BLaER1 treated with 17β-estradiol and CSF1 and Interleukin-3, amounts not matched to agents 10 nM and 100 nM (cell line): ENCODE data around the gene RNF150.
"Not testable (repeated sequence)": the region's sequence is repeated elsewhere in the genome, so short reads cannot be mapped to it uniquely, and the experiment has no call there.

Experiments used
- H3K27ac ChIP-seq, 11 experiments: shearing (Covaris generic); formaldehyde crosslinking; 2 replicates each; pipeline ENCODE4 v1.8.1; 2022
- H3K27me3 ChIP-seq, 11 experiments: shearing (Covaris generic); formaldehyde crosslinking; 2 replicates each; pipeline ENCODE4 v1.8.1; 2022
- H3K36me3 ChIP-seq, 11 experiments: shearing (Covaris generic); formaldehyde crosslinking; 2 replicates each; pipeline ENCODE4 v1.8.1; 2022
- H3K4me1 ChIP-seq, 10 experiments: shearing (Covaris generic); formaldehyde crosslinking; 2 replicates each; pipeline ENCODE4 v1.8.1; 2022
- H3K4me2 ChIP-seq, 11 experiments: shearing (Covaris generic); formaldehyde crosslinking; 2 replicates each; pipeline ENCODE4 v1.8.1; 2022
- H3K4me3 ChIP-seq, 10 experiments: shearing (Covaris generic); formaldehyde crosslinking; 2 replicates each; pipeline ENCODE4 v1.8.1; 2022
- H3K9ac ChIP-seq, 11 experiments: shearing (Covaris generic); formaldehyde crosslinking; 2 replicates each; pipeline ENCODE4 v1.8.1; 2022
- H3K9me3 ChIP-seq, 11 experiments: shearing (Covaris generic); formaldehyde crosslinking; replicated peaks in 1 of 11; 2 replicates each; pipeline ENCODE4 v1.8.1; 2022
- H4K20me1 ChIP-seq, 11 experiments: shearing (Covaris generic); formaldehyde crosslinking; 2 replicates each; pipeline ENCODE4 v1.8.1; 2022
- Cebpa-rat ChIP-seq, 11 experiments: shearing (Covaris generic); IDR thresholded peaks; 2 replicates each; pipeline ENCODE4 v1.8.1; 2022

RNF150 gene

DNA sequence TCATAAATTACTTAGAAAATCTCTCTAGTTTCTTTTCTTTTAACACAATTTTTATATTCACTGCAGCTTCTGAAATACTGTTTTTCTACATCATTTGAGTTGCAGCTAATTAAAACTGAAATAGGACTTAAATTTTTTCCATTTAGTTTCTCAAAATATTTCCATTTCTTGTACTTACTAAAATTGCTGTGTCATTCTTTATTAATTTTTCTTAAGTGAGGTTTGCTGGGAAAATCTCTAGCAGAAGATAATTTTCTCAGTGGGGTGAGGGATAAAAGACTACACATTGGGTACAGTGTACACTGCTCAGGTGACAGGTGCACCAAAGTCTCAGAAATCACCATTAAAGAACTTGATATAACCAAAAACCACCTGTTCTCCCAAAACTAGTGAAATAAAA is 57.7 kb downstream of the RNF150 start:
- no peaks in the 10 kb centered on the region for H4K20me1 ChIP-seq
- H3K27ac ChIP-seq: no peak overlapping the region
- no peak for TF ChIP-seq Cebpa-rat (IDR thresholded peaks at IDR 0.05)
- H3K4me2 ChIP-seq: no peak overlapping the region
- no peaks in the 10 kb centered on the region for H3K4me1 ChIP-seq
- no peak overlapping the region for H3K9ac ChIP-seq
- no peak overlapping the region for H3K4me3 ChIP-seq
- H3K9me3 ChIP-seq: no peaks in the 10 kb centered on the region
- H3K27me3 ChIP-seq: no peaks in the 10 kb centered on the region
- H3K36me3 ChIP-seq: no peaks in the 10 kb centered on the region

DNA sequence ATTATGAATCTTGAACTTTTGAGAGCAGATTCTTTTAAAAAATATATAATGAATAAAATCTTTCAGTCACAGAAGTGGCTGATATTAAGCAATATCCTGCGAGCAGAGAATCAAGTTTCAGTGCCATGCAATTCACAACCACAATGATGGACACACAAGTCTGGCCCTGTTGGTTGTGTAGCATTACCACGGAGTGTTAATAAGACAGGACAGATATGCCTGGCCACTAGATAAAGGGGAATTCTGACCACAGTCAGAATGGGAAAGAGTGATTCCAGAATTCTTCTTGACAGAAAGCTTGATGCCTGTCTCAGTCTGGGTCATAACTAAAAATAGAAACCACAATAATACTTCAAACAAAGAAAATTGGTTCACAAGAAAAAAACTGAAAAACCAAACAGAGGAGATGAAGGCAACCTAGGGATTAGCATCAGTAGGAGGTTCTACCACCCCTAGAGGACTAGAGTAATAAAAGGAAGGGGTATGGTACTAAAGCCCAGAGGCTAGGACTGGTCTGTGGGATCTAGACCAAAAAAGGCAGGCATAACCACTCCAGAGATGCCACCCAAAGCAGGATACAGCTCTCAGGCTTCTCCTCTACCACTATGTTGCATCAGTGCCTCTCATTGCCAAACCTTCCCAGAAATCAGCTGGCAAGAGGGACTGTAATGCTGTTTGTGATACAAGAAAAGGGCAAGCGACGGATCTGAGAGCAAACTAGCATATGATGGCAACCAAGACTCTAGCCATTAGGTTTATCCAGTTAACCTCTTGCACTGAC is 59.0 kb downstream of the RNF150 start:
- H3K4me2 ChIP-seq: peak overlapping the region in 1 of 11 experiments; percentile 5; a peak in 1 of 22 replicates
- H3K4me1 ChIP-seq: no peaks in the 10 kb centered on the region
- H3K36me3 ChIP-seq: no peaks in the 10 kb centered on the region
- H3K27ac ChIP-seq: no peak overlapping the region
- no peak overlapping the region for H3K9ac ChIP-seq
- no peak overlapping the region for H3K4me3 ChIP-seq
- H4K20me1 ChIP-seq: no peaks in the 10 kb centered on the region
- H3K9me3 ChIP-seq: no peaks in the 10 kb centered on the region
- TF ChIP-seq Cebpa-rat (IDR thresholded peaks at IDR 0.05): no peak
- no peaks in the 10 kb centered on the region for H3K27me3 ChIP-seq

DNA sequence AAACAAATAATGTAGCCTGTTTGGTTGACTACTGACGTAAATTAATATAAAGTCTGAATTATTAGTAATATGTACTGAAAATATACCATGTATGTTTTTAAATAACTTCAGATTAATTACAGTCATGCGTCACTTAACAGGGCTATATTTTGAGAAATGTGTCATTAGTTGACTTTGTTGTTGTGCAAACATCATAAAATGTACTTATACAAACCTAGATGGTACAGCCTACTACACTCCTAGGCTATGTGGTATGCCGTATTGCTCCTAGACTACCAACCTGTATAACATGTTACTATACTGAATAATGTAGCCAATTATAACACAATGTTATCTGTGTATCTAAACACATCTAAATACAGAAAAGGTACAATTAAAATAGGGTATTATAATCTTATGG is 66.6 kb downstream of the RNF150 start:
- H3K4me2 ChIP-seq: no peak overlapping the region

DNA sequence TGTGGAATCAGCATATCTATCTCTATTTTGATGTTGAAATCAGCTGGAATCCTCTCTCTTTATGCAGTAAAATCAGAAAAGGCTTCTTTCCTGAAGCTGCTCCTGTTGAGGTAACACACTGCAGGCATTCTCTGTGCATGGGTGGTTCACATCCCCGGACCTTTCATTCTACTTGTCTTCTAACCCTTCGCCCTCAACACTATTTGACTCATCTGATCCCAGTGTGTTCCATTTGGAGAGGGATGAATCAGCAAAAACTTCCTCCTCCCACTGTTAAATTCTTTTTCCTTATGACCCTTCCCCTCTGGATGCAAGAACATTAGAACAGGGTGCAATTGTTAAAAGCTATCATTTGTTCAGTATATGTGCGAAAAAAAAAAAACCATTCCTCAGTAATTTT is 67.4 kb downstream of the RNF150 start:
- Histone ChIP-seq H3K4me3 (no peak overlapping the region), H4K20me1 (no peaks in the 10 kb centered on the region), H3K27ac (no peak overlapping the region), H3K9me3 (no peaks in the 10 kb centered on the region; a peak in 1 of 22 replicates), H3K4me1 (no peaks in the 10 kb centered on the region), H3K27me3 (no peaks in the 10 kb centered on the region), H3K36me3 (no peaks in the 10 kb centered on the region), H3K4me2 (no peak overlapping the region), H3K9ac (no peak overlapping the region)
- no peak for TF ChIP-seq Cebpa-rat (IDR thresholded peaks at IDR 0.05)

More for the DNA sequence above, 66.6 kb downstream of the RNF150 start:
- no peak overlapping the region for H3K4me3 ChIP-seq
- no peaks in the 10 kb centered on the region for H4K20me1 ChIP-seq
- H3K9me3 ChIP-seq: no peaks in the 10 kb centered on the region; a peak in 1 of 22 replicates
- no peak overlapping the region for H3K9ac ChIP-seq
- TF ChIP-seq Cebpa-rat (IDR thresholded peaks at IDR 0.05): no peak
- no peak overlapping the region for H3K27ac ChIP-seq
- H3K36me3 ChIP-seq: no peaks in the 10 kb centered on the region
- no peaks in the 10 kb centered on the region for H3K4me1 ChIP-seq
- no peaks in the 10 kb centered on the region for H3K27me3 ChIP-seq

DNA sequence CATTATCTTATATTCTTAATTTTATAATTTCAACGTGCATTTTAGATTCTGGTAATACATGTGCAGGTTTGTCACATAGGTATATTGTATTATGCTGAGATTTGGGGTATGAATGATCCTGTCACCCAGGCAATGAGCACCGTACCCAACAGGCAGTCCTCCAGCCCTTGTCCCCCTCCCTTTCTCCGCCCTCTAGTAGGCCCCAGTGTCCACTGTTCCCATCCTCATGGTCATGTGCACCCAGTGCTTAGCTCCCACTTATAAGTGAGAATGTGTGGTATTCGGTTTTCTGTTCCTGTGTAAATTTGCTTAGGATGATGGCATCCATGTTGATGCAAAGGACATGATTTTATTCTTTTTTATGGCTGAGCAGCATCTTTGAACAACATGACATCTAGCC is 70.6 kb downstream of the RNF150 start:
- no peaks in the 10 kb centered on the region for H4K20me1 ChIP-seq
- H3K27ac ChIP-seq: no peak overlapping the region
- no peaks in the 10 kb centered on the region for H3K36me3 ChIP-seq
- no peak overlapping the region for H3K4me3 ChIP-seq
- no peak overlapping the region for H3K9ac ChIP-seq
- no peak overlapping the region for H3K4me2 ChIP-seq
- H3K27me3 ChIP-seq: no peaks in the 10 kb centered on the region
- no peak for TF ChIP-seq Cebpa-rat (IDR thresholded peaks at IDR 0.05)
- no peaks in the 10 kb centered on the region for H3K9me3 ChIP-seq
- no peaks in the 10 kb centered on the region for H3K4me1 ChIP-seq

DNA sequence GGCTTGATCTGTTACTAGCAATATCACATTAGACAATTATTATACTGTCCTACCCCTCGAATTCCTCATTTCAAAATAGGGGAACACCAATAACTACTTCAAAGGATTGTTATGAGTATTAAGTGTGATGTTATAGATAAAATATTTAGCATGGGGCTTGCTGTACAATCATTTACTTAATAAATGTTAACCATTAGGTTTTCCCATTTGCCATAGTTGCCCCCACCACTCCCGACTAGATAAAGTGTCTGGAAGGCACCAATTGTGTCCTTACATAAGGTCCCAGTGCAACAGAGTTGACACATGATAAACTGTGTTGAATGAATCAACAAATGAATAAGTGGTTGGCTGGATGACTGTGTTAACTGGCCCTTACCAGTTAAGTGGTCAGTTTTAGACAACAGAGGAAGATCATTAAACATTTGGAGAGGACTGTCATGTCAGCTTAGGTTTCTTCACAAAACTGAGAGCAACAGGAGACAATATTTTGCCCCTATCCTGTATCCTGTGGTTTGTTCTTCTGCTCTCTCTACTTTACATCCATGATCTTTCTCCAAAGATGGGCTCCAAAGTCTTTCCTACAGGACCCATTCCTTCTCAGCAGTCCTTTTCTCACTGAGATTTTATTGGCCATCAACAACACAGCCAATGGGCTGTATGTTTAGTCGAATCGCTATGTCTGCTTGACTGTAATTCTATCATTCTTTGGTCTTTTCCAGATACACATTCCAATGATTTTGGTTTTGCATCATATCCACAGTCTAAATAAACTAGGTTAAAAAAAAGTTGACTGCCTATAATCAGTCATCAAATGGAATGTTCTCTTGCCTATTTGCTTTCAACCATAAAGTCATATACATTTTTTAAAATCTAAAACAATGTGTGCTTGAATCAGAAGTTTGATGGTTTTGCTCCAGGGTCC is 74.4 kb downstream of the RNF150 start:
- Histone ChIP-seq H3K4me2 (no peak overlapping the region), H3K4me1 (no peaks in the 10 kb centered on the region), H3K9me3 (no peaks in the 10 kb centered on the region), H4K20me1 (no peaks in the 10 kb centered on the region), H3K27me3 (no peaks in the 10 kb centered on the region), H3K36me3 (no peaks in the 10 kb centered on the region), H3K27ac (no peak overlapping the region), H3K4me3 (no peak overlapping the region), H3K9ac (no peak overlapping the region)
- no peak for TF ChIP-seq Cebpa-rat (IDR thresholded peaks at IDR 0.05)

DNA sequence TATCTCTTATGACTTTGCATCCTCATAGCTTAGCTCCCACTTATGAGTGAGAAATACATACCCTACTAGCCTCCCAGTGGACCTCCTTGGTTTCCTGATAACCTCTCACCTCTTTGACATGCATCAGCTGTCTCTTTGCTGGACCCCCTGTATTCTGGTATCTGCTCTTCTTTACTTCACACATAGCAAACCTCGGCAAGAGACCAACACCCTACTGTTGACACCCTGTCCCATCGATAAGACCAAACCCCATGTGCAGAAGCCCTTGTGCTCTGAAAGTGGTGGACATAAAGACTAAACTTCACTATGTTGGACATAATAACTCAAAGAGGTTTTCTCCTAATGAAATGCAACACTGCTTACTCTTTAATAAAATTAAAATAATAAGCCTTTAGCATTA is 75.7 kb downstream of the RNF150 start:
- peaks cover 0 to 4% (median 2%) of the 10 kb centered on the region in 11 experiments; a peak in 6 of 22 replicates for H3K9me3 ChIP-seq
- H3K4me2 ChIP-seq: no peak overlapping the region
- no peaks in the 10 kb centered on the region for H4K20me1 ChIP-seq
- no peaks in the 10 kb centered on the region for H3K27me3 ChIP-seq
- H3K36me3 ChIP-seq: no peaks in the 10 kb centered on the region
- no peak overlapping the region for H3K4me3 ChIP-seq
- no peaks in the 10 kb centered on the region for H3K4me1 ChIP-seq
- H3K9ac ChIP-seq: no peak overlapping the region
- no peak for TF ChIP-seq Cebpa-rat (IDR thresholded peaks at IDR 0.05)
- H3K27ac ChIP-seq: no peak overlapping the region

DNA sequence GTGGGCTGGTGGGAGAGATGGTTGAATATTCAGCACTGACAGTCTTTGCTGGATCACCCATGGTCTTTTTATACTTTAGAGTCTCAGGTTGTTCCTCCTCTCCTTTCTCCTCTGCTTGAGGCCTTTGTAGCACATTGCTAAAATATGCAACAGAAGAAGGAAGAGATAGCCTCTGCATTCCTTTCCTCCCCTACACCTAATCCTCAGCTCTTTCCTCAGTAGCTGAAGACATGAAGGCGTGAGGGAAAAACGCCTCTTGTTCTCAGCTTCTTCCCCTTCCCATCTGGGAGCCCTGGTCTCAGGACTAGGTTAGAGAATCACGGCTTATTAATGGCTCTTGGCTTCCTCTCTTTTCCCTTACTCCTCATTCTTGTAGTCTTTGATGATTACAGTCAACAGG is 76.8 kb downstream of the RNF150 start:
- no peak overlapping the region for H3K4me3 ChIP-seq
- no peak overlapping the region for H3K9ac ChIP-seq
- no peaks in the 10 kb centered on the region for H3K4me1 ChIP-seq
- peaks cover 11 to 15% (median 13%) of the 10 kb centered on the region in 11 experiments for H3K9me3 ChIP-seq
- H3K4me2 ChIP-seq: no peak overlapping the region
- TF ChIP-seq Cebpa-rat (IDR thresholded peaks at IDR 0.05): no peak
- no peaks in the 10 kb centered on the region for H3K36me3 ChIP-seq
- no peaks in the 10 kb centered on the region for H4K20me1 ChIP-seq
- no peaks in the 10 kb centered on the region for H3K27me3 ChIP-seq
- no peak overlapping the region for H3K27ac ChIP-seq

DNA sequence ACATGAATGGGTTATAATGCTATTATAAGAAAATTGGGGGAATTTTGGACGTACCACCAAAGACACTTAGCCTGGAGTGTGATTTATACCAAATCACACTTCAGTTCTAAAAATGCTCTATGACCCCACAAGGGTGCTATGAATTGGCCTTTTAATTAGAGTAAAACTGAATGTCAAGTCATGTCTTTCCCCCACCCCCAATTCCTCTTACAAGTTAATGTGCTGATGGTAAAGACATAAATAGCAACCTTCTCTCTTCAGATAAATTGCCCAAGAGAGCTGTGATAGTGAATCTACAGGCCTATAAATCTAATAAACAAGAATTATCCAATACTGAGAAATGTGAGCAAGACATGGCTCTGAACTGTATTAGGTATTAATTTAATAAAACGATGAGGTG is 78.8 kb downstream of the RNF150 start:
- H3K9ac ChIP-seq: no peak overlapping the region
- no peaks in the 10 kb centered on the region for H4K20me1 ChIP-seq
- peaks cover 25 to 31% (median 28%) of the 10 kb centered on the region in 11 experiments for H3K9me3 ChIP-seq
- no peak overlapping the region for H3K4me2 ChIP-seq
- H3K27ac ChIP-seq: no peak overlapping the region
- no peak for TF ChIP-seq Cebpa-rat (IDR thresholded peaks at IDR 0.05)
- no peaks in the 10 kb centered on the region for H3K4me1 ChIP-seq
- peaks cover 0 to 8% (median 0%) of the 10 kb centered on the region in 11 experiments; a peak in 2 of 22 replicates for H3K36me3 ChIP-seq
- no peaks in the 10 kb centered on the region for H3K27me3 ChIP-seq
- no peak overlapping the region for H3K4me3 ChIP-seq

DNA sequence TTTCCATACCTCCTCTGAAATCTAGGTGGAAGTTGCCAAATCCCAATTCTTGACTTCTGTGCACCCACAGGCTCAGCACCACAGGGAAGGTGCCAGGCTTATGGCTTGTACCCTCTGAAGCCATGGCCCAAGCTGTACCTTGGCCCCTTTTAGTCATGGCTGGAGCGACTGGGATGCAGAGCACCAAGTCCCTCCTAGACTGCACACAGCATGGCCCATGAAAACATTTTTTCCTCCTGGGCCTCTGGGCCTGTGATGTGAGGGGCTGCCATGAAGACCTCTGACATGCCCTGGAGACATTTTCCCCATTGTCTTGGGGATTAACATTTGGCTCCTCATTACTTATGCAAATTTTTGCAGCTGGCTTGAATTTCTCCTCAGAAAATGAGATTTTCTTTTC is 82.3 kb downstream of the RNF150 start:
- H3K9ac ChIP-seq, H3K4me2 ChIP-seq, H3K4me3 ChIP-seq, H3K36me3 ChIP-seq, H3K4me1 ChIP-seq, H4K20me1 ChIP-seq, H3K27ac ChIP-seq, H3K27me3 ChIP-seq: not testable (repeated sequence)
- H3K9me3 ChIP-seq: peaks cover 25 to 31% (median 28%) of the 10 kb centered on the region in 11 experiments
